Pancreas (tissue), 10 donors: ENCODE data around the gene TNFRSF13B. TPM values are rescaled to one million over a fixed set of nuclear protein-coding genes. Genes with fewer than 3 reads are reported as not detected.
A peak's percentile ranks its signal among the peaks of the same experiment; 100 is the strongest.

Experiments used
- ATAC-seq, 4 donors: fragments of 200-7000 bp; cut with Tn5 transposase; one replicate each; pipeline versions ENCODE4 v1.8.0 to v1.9.1; 2020; ENCODE audit warnings: mild to moderate bottlenecking in 4 of 4, moderate library complexity in 4 of 4
- DNase-seq, 6 donors: peaks; one replicate each; pipeline ENCODE4 v3.0.0-alpha.2; 2020
- FAIRE-seq: peaks from 2 replicates; lab custom pipeline; 2012; peaks lifted over from hg19 to GRCh38; lab: Jason Lieb, UNC
- H3K27ac ChIP-seq, 4 donors: fragments of 200-600 bp; sonication (generic); 1 replicate in 3 of 4; 2 replicates in 1 of 4; pipeline versions ENCODE4 v1.5.0 to v1.8.0; 2020
- H3K27me3 ChIP-seq, 4 donors: fragments of 200-600 bp; one replicate each; pipeline ENCODE4 v1.8.0; 2021
- H3K36me3 ChIP-seq, 3 donors: fragments of 200-600 bp; sonication (generic) in 1 of 3; one replicate each; pipeline versions ENCODE4 v1.5.0 to v1.8.0; 2020 to 2021
- H3K4me1 ChIP-seq, 3 donors: fragments of 200-600 bp; one replicate each; pipeline ENCODE4 v1.8.0; 2021
- H3K4me3 ChIP-seq, 4 donors: fragments of 200-600 bp; sonication (generic) in 2 of 4; one replicate each; pipeline versions ENCODE4 v1.5.0 to v1.8.0; 2020 to 2021
- H3K9me3 ChIP-seq, 4 donors: fragments of 200-600 bp; one replicate each; pipeline ENCODE4 v1.8.0; 2021
- WGBS, 2 donors: extraction: QIAGEN DNeasy Blood & Tissue Kit; methylation state at CpG; one replicate each; pipeline ENCODE4 v1.1.7; 2013; 5-methylcytosine and 5-hydroxymethylcytosine counted together
- intact Hi-C, 3 donors: fragments of 100-400 bp; cut with DNase I; formaldehyde crosslinking; loops; one replicate each; pipeline versions ENCODE4 v1.11.1 to v1.14.2; 2022
- polyA plus RNA-seq, 2 donors: library from polyadenylated mRNA; stranded (reverse); fragments of 200-250 nt; gene quantifications; one replicate each; pipeline ENCODE4 v1.2.3, GENCODE V29; 2013
- total RNA-seq, 6 donors: library from RNA; stranded (reverse); fragmentation: NEBNext Ultra II Directional in 4 of 6; extraction: Animal tissue kit (Norgen Biotek cat#: 25700) in 4 of 6; gene quantifications; one replicate each; pipeline versions ENCODE4 v1.2.1 to v1.2.4, GENCODE V29; 2021 to 2023
- TF ChIP-seq, protein P1 (sequence below), 4 donors: fragments of 200-600 bp; sonication (generic) in 3 of 4; IDR thresholded peaks; one replicate each; pipeline versions ENCODE4 v1.5.0 to v1.8.0; 2021; ENCODE audit warnings: antibody characterized with exemption in 4 of 4
- donor health status: healthy with polysubstance abuse.
- donor health status: DM: no; HTN: no; CAD: no; lungs with moderate emphysema.
- donor health status: DM: no; HTN: no; CAD: no.
- donor health status: control.
- donor health status: control.
- donor health status: Bipolar disorder and iron deficiency.
- donor health status: DM: yes; HTN: yes; CAD: no.
- donor health status: DM: no; HTN: no; CAD: no.
- donor health status: DM: no; HTN: no; CAD: no.
- donor health status: DM: yes; HTN: yes; CAD: no.

TNFRSF13B gene
- total and polyA plus RNA-seq, 8 donors = 0.16 TPM; not detected in 7

GRCh38 chr17:16927641-16928321, 44.1 kb downstream of the TNFRSF13B start:
- ATAC-seq (no peak), DNase-seq (peak in 2 of 6 donors; percentile 39 to 52), FAIRE-seq (no peak)
- TF ChIP-seq, protein P1, sequence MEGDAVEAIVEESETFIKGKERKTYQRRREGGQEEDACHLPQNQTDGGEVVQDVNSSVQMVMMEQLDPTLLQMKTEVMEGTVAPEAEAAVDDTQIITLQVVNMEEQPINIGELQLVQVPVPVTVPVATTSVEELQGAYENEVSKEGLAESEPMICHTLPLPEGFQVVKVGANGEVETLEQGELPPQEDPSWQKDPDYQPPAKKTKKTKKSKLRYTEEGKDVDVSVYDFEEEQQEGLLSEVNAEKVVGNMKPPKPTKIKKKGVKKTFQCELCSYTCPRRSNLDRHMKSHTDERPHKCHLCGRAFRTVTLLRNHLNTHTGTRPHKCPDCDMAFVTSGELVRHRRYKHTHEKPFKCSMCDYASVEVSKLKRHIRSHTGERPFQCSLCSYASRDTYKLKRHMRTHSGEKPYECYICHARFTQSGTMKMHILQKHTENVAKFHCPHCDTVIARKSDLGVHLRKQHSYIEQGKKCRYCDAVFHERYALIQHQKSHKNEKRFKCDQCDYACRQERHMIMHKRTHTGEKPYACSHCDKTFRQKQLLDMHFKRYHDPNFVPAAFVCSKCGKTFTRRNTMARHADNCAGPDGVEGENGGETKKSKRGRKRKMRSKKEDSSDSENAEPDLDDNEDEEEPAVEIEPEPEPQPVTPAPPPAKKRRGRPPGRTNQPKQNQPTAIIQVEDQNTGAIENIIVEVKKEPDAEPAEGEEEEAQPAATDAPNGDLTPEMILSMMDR (IDR thresholded peaks at IDR 0.05) = no peak
- WGBS, 2 donors = 83 to 84% methylated on average over 17 to 18 of the region's 18 CpGs
- intact Hi-C loops = no loop called here
- no peaks in the 10 kb centered on the region for H3K36me3 ChIP-seq
- no peaks in the 10 kb centered on the region for H3K27me3 ChIP-seq
- no peak overlapping the region for H3K27ac ChIP-seq
- no peaks in the 10 kb centered on the region for H3K9me3 ChIP-seq
- peaks cover 0 to 8% (median under 1%) of the 10 kb centered on the region in 3 donors for H3K4me1 ChIP-seq
- no peak overlapping the region for H3K4me3 ChIP-seq

DNA sequence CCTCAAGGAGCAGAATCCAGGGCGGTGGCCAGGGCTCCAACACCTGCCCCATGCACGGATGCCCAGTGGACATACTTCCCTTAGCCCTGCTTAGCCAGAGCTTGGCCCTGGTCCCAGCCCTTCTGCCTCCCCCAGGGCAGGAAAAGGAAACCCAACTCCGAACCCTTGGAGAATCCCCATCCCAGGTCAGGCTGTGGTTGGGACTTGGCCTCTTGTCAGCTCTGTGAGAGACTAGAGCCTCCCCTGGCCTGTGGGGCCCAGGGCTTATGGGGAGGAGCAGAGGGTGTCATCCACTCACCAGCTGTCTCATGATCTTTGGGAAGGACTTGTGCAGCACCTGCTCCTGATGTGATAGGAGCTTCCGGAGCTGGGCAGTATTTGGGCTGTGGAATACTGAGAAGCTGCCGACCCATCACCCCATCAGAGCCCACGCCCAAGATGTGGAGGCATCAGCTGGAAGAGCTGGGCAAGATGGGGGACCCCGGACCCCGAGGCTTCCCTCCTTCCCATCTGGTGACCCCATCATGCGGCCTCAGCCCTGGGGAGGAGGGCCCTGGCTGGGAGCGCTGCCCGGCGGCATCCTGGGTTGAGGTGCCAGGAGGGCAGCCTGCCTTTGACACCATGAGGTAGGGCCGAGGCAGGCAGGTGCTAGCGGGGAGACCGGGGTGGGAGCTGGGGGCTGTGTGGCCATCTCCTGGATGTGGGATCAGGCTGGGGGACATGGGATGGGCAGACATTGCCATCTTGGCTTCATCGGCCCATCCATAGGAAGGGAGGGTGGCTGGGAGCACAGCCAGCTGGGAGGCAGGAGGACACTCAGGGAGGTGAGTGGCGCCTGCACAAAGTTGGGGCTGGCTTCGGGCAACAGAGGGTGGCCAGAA, 45.1 kb downstream of the TNFRSF13B start:
- FAIRE-seq (no peak), ATAC-seq (no peak), DNase-seq (peak in 3 of 6 donors; percentile 24 to 47 (median 42))
- intact Hi-C loops = no loop called here
- H3K27me3 ChIP-seq = no peaks in the 10 kb centered on the region
- no peaks in the 10 kb centered on the region for H3K36me3 ChIP-seq
- H3K27ac ChIP-seq = no peak overlapping the region
- H3K4me1 ChIP-seq = peaks cover 0 to 11% (median 5%) of the 10 kb centered on the region in 3 donors
- 83 to 84% methylated on average over 18 of the region's 18 CpGs for WGBS, 2 donors
- TF ChIP-seq, protein P1 (IDR thresholded peaks at IDR 0.05) = no peak
- H3K4me3 ChIP-seq = no peak overlapping the region
- H3K9me3 ChIP-seq = no peaks in the 10 kb centered on the region

- WGBS, 2 donors = 92 to 93% methylated on average over 6 to 7 of the region's 7 CpGs
- Histone ChIP-seq H3K27ac (no peak overlapping the region), H3K4me3 (no peak overlapping the region), H3K9me3 (no peaks in the 10 kb centered on the region), H3K27me3 (no peaks in the 10 kb centered on the region), H3K36me3 (no peaks in the 10 kb centered on the region), H3K4me1 (peaks cover 0 to 11% (median 5%) of the 10 kb centered on the region in 3 donors)
- FAIRE-seq = no peak
- ATAC-seq = no peak
- TF ChIP-seq, protein P1 (IDR thresholded peaks at IDR 0.05) = no peak
- intact Hi-C loops = no loop called here
- DNase-seq = peak in 3 of 6 donors; percentile 27 to 52 (median 42)
These were observed 45.8 kb downstream of the TNFRSF13B start for GRCh38 chr17:16926061-16926511.

DNA sequence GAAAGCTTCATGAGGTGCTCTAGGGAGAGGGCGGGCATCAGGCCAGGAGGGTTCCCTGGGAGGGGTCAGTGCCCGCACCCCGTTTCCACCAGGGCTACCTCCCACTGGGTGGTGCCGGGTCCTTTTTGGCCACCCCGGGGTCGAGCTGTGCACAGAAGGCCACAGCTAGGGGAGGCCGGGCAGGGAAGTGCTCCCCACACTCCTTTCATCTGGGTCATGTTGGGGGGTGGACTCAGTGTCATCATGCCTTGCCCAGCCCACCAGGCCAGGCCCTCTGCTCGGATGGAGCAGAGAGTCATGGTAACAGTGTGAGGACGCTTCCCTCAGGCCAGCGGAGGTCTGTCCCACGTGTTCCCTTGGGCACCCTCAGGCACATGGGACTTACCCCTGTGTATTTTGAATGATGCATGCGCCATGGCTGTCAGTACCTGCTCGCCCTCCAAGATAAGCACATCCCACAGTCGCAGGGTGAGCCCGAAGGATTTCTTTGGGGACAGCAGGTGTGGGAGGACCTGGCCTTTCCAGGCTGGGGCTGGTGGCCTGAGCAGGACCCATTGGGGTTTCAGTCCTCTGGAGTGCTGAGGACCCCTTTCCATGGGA, 46.4 kb downstream of the TNFRSF13B start:
- peaks cover 0 to 11% (median 5%) of the 10 kb centered on the region in 3 donors for H3K4me1 ChIP-seq
- TF ChIP-seq, protein P1 (IDR thresholded peaks at IDR 0.05) = no peak
- WGBS, 2 donors = 94 to 97% methylated on average over 15 of the region's 15 CpGs
- intact Hi-C loops = no loop called here
- ATAC-seq (no peak), FAIRE-seq (no peak), DNase-seq (peak in 2 of 6 donors; percentile 25 to 55)
- H3K27me3 ChIP-seq = no peaks in the 10 kb centered on the region
- no peak overlapping the region for H3K27ac ChIP-seq
- H3K4me3 ChIP-seq = no peak overlapping the region
- no peaks in the 10 kb centered on the region for H3K9me3 ChIP-seq
- H3K36me3 ChIP-seq = no peaks in the 10 kb centered on the region
